ENCODE data around the gene TIMP3.

The TIMP3 gene

GRCh38 chr22:32836280-32837123 lies 35.0 kb downstream of the TIMP3 start:
- Histone ChIP-seq H3K4me1 (ENCODE audit: control insufficient read depth, insufficient read depth, low read length) (peaks cover 10% of the 10 kb centered on the region; the same call in 1 of the 2 replicates), H3K27me3 (ENCODE audit: control insufficient read depth, insufficient read depth, low read length) (no peaks in the 10 kb centered on the region), H3K9me3 (ENCODE audit: control insufficient read depth, insufficient read depth, low read depth, low read length) (no peaks in the 10 kb centered on the region), H3K9ac (ENCODE audit: low read length) (no peak overlapping the region), H3K4me3 (ENCODE audit: low read depth, low read length) (no peak overlapping the region), H3K27ac (ENCODE audit: low read depth, low read length) (no peak overlapping the region), H3K36me3 (ENCODE audit: control insufficient read depth, insufficient read depth, low read length) (peaks cover 3% of the 10 kb centered on the region; the same call in 1 of the 2 replicates)

GRCh38 chr22:32837142-32837541 lies 35.6 kb downstream of the TIMP3 start:
- Histone ChIP-seq H3K9me3 (ENCODE audit: control insufficient read depth, insufficient read depth, low read depth, low read length) (no peaks in the 10 kb centered on the region), H3K27me3 (ENCODE audit: control insufficient read depth, insufficient read depth, low read length) (no peaks in the 10 kb centered on the region), H3K4me3 (ENCODE audit: low read depth, low read length) (no peak overlapping the region), H3K9ac (ENCODE audit: low read length) (no peak overlapping the region), H3K27ac (ENCODE audit: low read depth, low read length) (no peak overlapping the region), H3K4me1 (ENCODE audit: control insufficient read depth, insufficient read depth, low read length) (peaks cover 7% of the 10 kb centered on the region; the same call in 1 of the 2 replicates), H3K36me3 (ENCODE audit: control insufficient read depth, insufficient read depth, low read length) (peaks cover 3% of the 10 kb centered on the region; the same call in 1 of the 2 replicates)

GRCh38 chr22:32837803-32838202 lies 36.3 kb downstream of the TIMP3 start:
- Histone ChIP-seq H3K4me3 (ENCODE audit: low read depth, low read length) (no peak overlapping the region), H3K36me3 (ENCODE audit: control insufficient read depth, insufficient read depth, low read length) (peaks cover 3% of the 10 kb centered on the region; the same call in 1 of the 2 replicates), H3K27ac (ENCODE audit: low read depth, low read length) (no peak overlapping the region), H3K27me3 (ENCODE audit: control insufficient read depth, insufficient read depth, low read length) (no peaks in the 10 kb centered on the region), H3K4me1 (ENCODE audit: control insufficient read depth, insufficient read depth, low read length) (peaks cover 7% of the 10 kb centered on the region; the same call in 1 of the 2 replicates), H3K9ac (ENCODE audit: low read length) (no peak overlapping the region), H3K9me3 (ENCODE audit: control insufficient read depth, insufficient read depth, low read depth, low read length) (no peaks in the 10 kb centered on the region)

- Histone ChIP-seq H3K4me3 (ENCODE audit: low read depth, low read length) (no peak overlapping the region), H3K27me3 (ENCODE audit: control insufficient read depth, insufficient read depth, low read length) (no peaks in the 10 kb centered on the region), H3K4me1 (ENCODE audit: control insufficient read depth, insufficient read depth, low read length) (peaks cover 7% of the 10 kb centered on the region; the same call in 1 of the 2 replicates), H3K27ac (ENCODE audit: low read depth, low read length) (no peak overlapping the region), H3K9me3 (ENCODE audit: control insufficient read depth, insufficient read depth, low read depth, low read length) (no peaks in the 10 kb centered on the region), H3K9ac (ENCODE audit: low read length) (no peak overlapping the region), H3K36me3 (ENCODE audit: control insufficient read depth, insufficient read depth, low read length) (peaks cover under 1% of the 10 kb centered on the region; the same call in 1 of the 2 replicates)
Measured at GRCh38 chr22:32839831-32840584, 38.5 kb downstream of the TIMP3 start.

- Histone ChIP-seq H3K4me1 (ENCODE audit: control insufficient read depth, insufficient read depth, low read length) (peaks cover 7% of the 10 kb centered on the region; the same call in 1 of the 2 replicates), H3K27ac (ENCODE audit: low read depth, low read length) (no peak overlapping the region), H3K9me3 (ENCODE audit: control insufficient read depth, insufficient read depth, low read depth, low read length) (no peaks in the 10 kb centered on the region), H3K27me3 (ENCODE audit: control insufficient read depth, insufficient read depth, low read length) (no peaks in the 10 kb centered on the region), H3K36me3 (ENCODE audit: control insufficient read depth, insufficient read depth, low read length) (no peaks in the 10 kb centered on the region), H3K4me3 (ENCODE audit: low read depth, low read length) (no peak overlapping the region), H3K9ac (ENCODE audit: low read length) (no peak overlapping the region)
Measured at GRCh38 chr22:32841175-32841574, 39.7 kb downstream of the TIMP3 start.

- H3K36me3 ChIP-seq (ENCODE audit: control insufficient read depth, insufficient read depth, low read length) = no peaks in the 10 kb centered on the region
- H3K4me1 ChIP-seq (ENCODE audit: control insufficient read depth, insufficient read depth, low read length) = peaks cover 7% of the 10 kb centered on the region; the same call in 1 of the 2 replicates
- no peak overlapping the region for H3K9ac ChIP-seq (ENCODE audit: low read length)
- H3K9me3 ChIP-seq (ENCODE audit: control insufficient read depth, insufficient read depth, low read depth, low read length) = no peaks in the 10 kb centered on the region
- H3K27me3 ChIP-seq (ENCODE audit: control insufficient read depth, insufficient read depth, low read length) = no peaks in the 10 kb centered on the region
- no peak overlapping the region for H3K4me3 ChIP-seq (ENCODE audit: low read depth, low read length)
- no peak overlapping the region for H3K27ac ChIP-seq (ENCODE audit: low read depth, low read length)
Measured at GRCh38 chr22:32842486-32842885, 41.0 kb downstream of the TIMP3 start.

GRCh38 chr22:32843300-32843699 lies 41.8 kb downstream of the TIMP3 start:
- Histone ChIP-seq H3K9me3 (ENCODE audit: control insufficient read depth, insufficient read depth, low read depth, low read length) (no peaks in the 10 kb centered on the region), H3K4me1 (ENCODE audit: control insufficient read depth, insufficient read depth, low read length) (peaks cover 7% of the 10 kb centered on the region; the same call in 1 of the 2 replicates), H3K36me3 (ENCODE audit: control insufficient read depth, insufficient read depth, low read length) (no peaks in the 10 kb centered on the region), H3K4me3 (ENCODE audit: low read depth, low read length) (no peak overlapping the region), H3K9ac (ENCODE audit: low read length) (no peak overlapping the region), H3K27me3 (ENCODE audit: control insufficient read depth, insufficient read depth, low read length) (no peaks in the 10 kb centered on the region), H3K27ac (ENCODE audit: low read depth, low read length) (no peak overlapping the region)

- H3K36me3 ChIP-seq (ENCODE audit: control insufficient read depth, insufficient read depth, low read length) = no peaks in the 10 kb centered on the region
- no peak overlapping the region for H3K27ac ChIP-seq (ENCODE audit: low read depth, low read length)
- no peaks in the 10 kb centered on the region for H3K9me3 ChIP-seq (ENCODE audit: control insufficient read depth, insufficient read depth, low read depth, low read length)
- no peak overlapping the region for H3K4me3 ChIP-seq (ENCODE audit: low read depth, low read length)
- H3K9ac ChIP-seq (ENCODE audit: low read length) = no peak overlapping the region
- no peaks in the 10 kb centered on the region for H3K27me3 ChIP-seq (ENCODE audit: control insufficient read depth, insufficient read depth, low read length)
- peaks cover 7% of the 10 kb centered on the region; the same call in 1 of the 2 replicates for H3K4me1 ChIP-seq (ENCODE audit: control insufficient read depth, insufficient read depth, low read length)
Measured at GRCh38 chr22:32844251-32844650, 42.7 kb downstream of the TIMP3 start.

- Histone ChIP-seq H3K9me3 (ENCODE audit: control insufficient read depth, insufficient read depth, low read depth, low read length) (no peaks in the 10 kb centered on the region), H3K27ac (ENCODE audit: low read depth, low read length) (no peak overlapping the region)
Measured at GRCh38 chr22:32846780-32847491, 45.4 kb downstream of the TIMP3 start.

GRCh38 chr22:32848226-32848625 lies 46.7 kb downstream of the TIMP3 start:
- Histone ChIP-seq H3K9me3 (ENCODE audit: control insufficient read depth, insufficient read depth, low read depth, low read length) (no peaks in the 10 kb centered on the region), H3K27me3 (ENCODE audit: control insufficient read depth, insufficient read depth, low read length) (no peaks in the 10 kb centered on the region), H3K36me3 (ENCODE audit: control insufficient read depth, insufficient read depth, low read length) (no peaks in the 10 kb centered on the region; the same call in 1 of the 2 replicates), H3K9ac (ENCODE audit: low read length) (no peak overlapping the region), H3K27ac (ENCODE audit: low read depth, low read length) (no peak overlapping the region), H3K4me3 (ENCODE audit: low read depth, low read length) (no peak overlapping the region), H3K4me1 (ENCODE audit: control insufficient read depth, insufficient read depth, low read length) (no peaks in the 10 kb centered on the region)

More at GRCh38 chr22:32846780-32847491, 45.4 kb downstream of the TIMP3 start:
- H3K4me3 ChIP-seq (ENCODE audit: low read depth, low read length) = no peak overlapping the region
- no peak overlapping the region for H3K9ac ChIP-seq (ENCODE audit: low read length)
- H3K36me3 ChIP-seq (ENCODE audit: control insufficient read depth, insufficient read depth, low read length) = no peaks in the 10 kb centered on the region; the same call in 1 of the 2 replicates
- no peaks in the 10 kb centered on the region for H3K27me3 ChIP-seq (ENCODE audit: control insufficient read depth, insufficient read depth, low read length)
- no peaks in the 10 kb centered on the region for H3K4me1 ChIP-seq (ENCODE audit: control insufficient read depth, insufficient read depth, low read length)
